H1 (cell line): ENCODE data around the gene ZNF350. TPM values are rescaled to one million over a fixed set of nuclear protein-coding genes. Genes with fewer than 3 reads are reported as not detected.

Experiments used
- ATF3 ChIP-seq: IDR thresholded peaks from 2 replicates; pipeline ENCODE4 v1.6.1; 2011; ENCODE audit warnings: low read depth, mild to moderate bottlenecking, low read length; ENCODE audit not compliant: insufficient read depth
- EZH2 ChIP-seq: fragments of 200-600 bp; sonication (generic); IDR thresholded peaks from 2 replicates; pipeline ENCODE4 v1.7.1; 2012; ENCODE audit warnings: low read depth, mild to moderate bottlenecking, moderate library complexity, low read length, inconsistent platforms; ENCODE audit not compliant: severe bottlenecking
- polyA plus RNA-seq, 7 experiments: library from polyadenylated mRNA; depleted of rRNA in 3 of 7; stranded (reverse) in 5 of 7; unstranded in 2 of 7; fragments of >200 nt in 5 of 7; fragments of 200-250 nt in 2 of 7; gene quantifications; 1 replicate in 5 of 7; 2 replicates in 1 of 7; 4 replicates in 1 of 7; pipeline versions ENCODE4 v1.2.1 to v1.2.3, GENCODE V29; 2011 to 2013; ENCODE audit warnings: missing spikeins in 2 of 7, mixed read lengths in 2 of 7
- total RNA-seq: library from RNA; stranded (reverse); fragmentation: NEBNext Ultra II Directional; extraction: Animal tissue kit (Norgen Biotek cat#: 25700); gene quantifications from 2 replicates; pipeline ENCODE4 v1.2.1, GENCODE V29; 2021

Gene ZNF350
- total and polyA plus RNA-seq, 2 of the 8 experiments (the other 6 are each of a cell fraction or from before 2014, with no cell fraction given) = 1.7 to 5.3 TPM

GRCh38 chr19:52010674-52011073, 24.0 kb upstream of the ZNF350 start (continued):
- no peak for TF ChIP-seq ATF3
- TF ChIP-seq EZH2 = no peak
- TF ChIP-seq, all 59 proteins: peak for 0
